Measurements from ENCODE around the gene FAM53A. TPM values are rescaled to one million over a fixed set of nuclear protein-coding genes. Genes with fewer than 3 reads are reported as not detected.

The FAM53A gene
- total and polyA plus RNA-seq, 7 donors = 0.71 to 1.9 (median 1.3) TPM

DNA sequence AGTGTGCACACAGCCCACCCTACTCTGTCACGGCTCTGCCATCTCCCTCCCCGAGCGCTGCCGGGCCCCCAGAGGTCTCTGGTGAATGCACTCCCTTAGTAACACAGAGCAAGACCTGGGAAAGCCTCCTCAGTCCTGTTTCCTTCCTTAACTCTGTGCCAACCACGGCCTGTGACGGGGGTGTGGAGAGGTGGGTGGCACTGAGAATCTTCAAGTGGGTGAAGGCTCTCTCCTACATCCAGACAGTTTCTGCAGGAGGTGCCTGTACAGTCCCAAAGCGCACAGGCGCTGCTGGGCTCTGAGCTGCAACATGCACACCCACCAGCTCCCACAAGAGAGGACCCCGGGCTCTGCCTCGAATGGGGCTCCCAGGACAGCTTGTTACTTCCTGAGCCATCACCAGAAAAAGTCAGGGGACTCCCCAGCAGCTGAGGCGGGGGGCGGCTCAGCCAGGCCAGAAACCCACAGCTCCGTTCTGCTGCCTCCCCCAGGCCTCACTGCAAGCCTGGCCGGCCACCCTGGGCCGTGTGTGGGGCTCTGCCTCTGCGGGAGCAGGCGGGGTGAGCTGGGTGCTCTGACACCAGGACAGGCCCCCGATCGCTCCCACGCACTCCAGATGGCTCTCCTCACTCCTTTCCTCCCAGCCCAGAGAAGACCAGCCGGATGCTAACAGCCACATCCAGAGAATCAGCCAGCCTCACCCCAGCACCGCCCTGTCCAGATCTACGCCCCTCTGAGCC, 29.7 kb downstream of the FAM53A start:
- Histone ChIP-seq H3K4me1 (no peaks in the 10 kb centered on the region), H3K27ac (no peak overlapping the region), H3K4me3 (no peak overlapping the region), H3K27me3 (ENCODE audit: insufficient read depth in 3 of 3, low read length in 2 of 3) (no peaks in the 10 kb centered on the region), H3K36me3 (ENCODE audit: insufficient read depth in 1 of 2, low read depth in 1 of 2) (no peaks in the 10 kb centered on the region), H3K9me3 (no peaks in the 10 kb centered on the region)
- ATAC-seq = no peak
- WGBS, 3 donors = 86 to 89% (median 88%) methylated on average over 22 to 23 of the region's 23 CpGs
- no peak for DNase-seq
- TF ChIP-seq, protein P1, sequence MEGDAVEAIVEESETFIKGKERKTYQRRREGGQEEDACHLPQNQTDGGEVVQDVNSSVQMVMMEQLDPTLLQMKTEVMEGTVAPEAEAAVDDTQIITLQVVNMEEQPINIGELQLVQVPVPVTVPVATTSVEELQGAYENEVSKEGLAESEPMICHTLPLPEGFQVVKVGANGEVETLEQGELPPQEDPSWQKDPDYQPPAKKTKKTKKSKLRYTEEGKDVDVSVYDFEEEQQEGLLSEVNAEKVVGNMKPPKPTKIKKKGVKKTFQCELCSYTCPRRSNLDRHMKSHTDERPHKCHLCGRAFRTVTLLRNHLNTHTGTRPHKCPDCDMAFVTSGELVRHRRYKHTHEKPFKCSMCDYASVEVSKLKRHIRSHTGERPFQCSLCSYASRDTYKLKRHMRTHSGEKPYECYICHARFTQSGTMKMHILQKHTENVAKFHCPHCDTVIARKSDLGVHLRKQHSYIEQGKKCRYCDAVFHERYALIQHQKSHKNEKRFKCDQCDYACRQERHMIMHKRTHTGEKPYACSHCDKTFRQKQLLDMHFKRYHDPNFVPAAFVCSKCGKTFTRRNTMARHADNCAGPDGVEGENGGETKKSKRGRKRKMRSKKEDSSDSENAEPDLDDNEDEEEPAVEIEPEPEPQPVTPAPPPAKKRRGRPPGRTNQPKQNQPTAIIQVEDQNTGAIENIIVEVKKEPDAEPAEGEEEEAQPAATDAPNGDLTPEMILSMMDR (IDR thresholded peaks at IDR 0.05) = no peak
- intact Hi-C loops (cut with DNase I) = no loop called here

DNA sequence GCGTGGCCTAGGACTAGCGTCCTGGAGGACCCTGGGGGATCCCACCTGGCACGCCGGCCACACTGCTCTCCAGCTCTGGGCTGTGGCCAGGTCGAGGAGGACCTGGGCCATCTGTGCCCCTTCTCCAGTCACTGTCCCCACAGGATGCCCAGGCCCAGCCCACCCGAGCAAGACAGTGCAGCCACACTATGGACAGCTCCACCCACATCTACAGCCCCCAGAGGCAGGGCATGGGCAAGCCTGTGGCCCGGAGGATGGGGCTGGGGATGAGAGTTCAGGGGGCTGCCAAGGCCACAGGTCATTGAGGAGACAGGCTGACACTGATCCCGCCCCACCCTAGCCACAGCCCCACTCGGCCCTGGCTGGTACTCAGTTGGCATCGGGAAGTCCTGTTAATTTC, 30.3 kb downstream of the FAM53A start:
- H3K4me1 ChIP-seq = no peaks in the 10 kb centered on the region
- H3K27me3 ChIP-seq (ENCODE audit: insufficient read depth in 3 of 3, low read length in 2 of 3) = no peaks in the 10 kb centered on the region
- 74 to 80% (median 76%) methylated on average over 9 to 10 of the region's 10 CpGs for WGBS, 3 donors
- no peak overlapping the region for H3K27ac ChIP-seq
- no peaks in the 10 kb centered on the region for H3K9me3 ChIP-seq
- no peak for ATAC-seq
- TF ChIP-seq, protein P1 (IDR thresholded peaks at IDR 0.05) = no peak
- H3K36me3 ChIP-seq (ENCODE audit: insufficient read depth in 1 of 2, low read depth in 1 of 2) = no peaks in the 10 kb centered on the region
- no peak overlapping the region for H3K4me3 ChIP-seq
- DNase-seq = no peak
- intact Hi-C loops (cut with DNase I) = no loop called here

DNA sequence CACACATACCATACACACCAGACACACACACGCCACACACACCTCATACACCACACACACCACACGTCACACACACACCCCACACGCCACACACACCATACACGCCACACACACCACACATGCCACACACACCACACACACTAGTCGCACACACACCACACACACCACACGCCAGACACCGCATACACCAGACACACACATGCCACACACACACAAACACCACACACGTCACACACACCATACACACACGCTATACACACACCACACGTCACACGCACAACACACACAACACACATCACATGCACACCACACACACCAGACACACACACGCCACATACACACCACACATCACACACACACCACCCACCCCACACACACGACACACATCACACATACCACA, 32.0 kb downstream of the FAM53A start:
- TF ChIP-seq, protein P1 (IDR thresholded peaks at IDR 0.05) = no peak
- no peak for DNase-seq
- Histone ChIP-seq H3K4me3 (no peak overlapping the region), H3K9me3 (no peaks in the 10 kb centered on the region), H3K36me3 (ENCODE audit: insufficient read depth in 1 of 2, low read depth in 1 of 2) (no peaks in the 10 kb centered on the region), H3K27me3 (ENCODE audit: insufficient read depth in 3 of 3, low read length in 2 of 3) (no peaks in the 10 kb centered on the region), H3K27ac (no peak overlapping the region), H3K4me1 (no peaks in the 10 kb centered on the region)
- intact Hi-C loops (cut with DNase I) = no loop called here
- 95 to 100% (median 98%) methylated on average over 13 of the region's 13 CpGs for WGBS, 3 donors
- ATAC-seq = no peak

DNA sequence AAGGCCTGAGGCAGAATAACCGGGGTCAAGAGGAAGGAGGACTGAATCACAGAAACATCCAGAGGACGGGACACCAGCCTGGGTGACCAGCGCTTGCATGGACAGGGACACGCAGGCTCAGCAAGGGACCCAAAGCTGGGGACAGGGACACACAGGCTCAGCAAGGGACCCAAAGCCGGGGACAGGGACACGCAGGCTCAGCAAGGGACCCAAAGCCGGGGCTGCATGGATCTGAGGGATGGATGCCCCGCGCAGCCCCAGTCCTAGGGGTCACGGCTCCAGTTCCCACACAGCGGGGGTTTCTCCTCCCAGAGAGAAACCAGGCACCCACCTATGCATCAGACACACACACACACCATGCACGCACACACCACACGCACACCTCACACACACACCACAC, 32.5 kb downstream of the FAM53A start:
- Histone ChIP-seq H3K4me1 (no peaks in the 10 kb centered on the region), H3K27ac (no peak overlapping the region), H3K27me3 (ENCODE audit: insufficient read depth in 3 of 3, low read length in 2 of 3) (no peaks in the 10 kb centered on the region), H3K36me3 (ENCODE audit: insufficient read depth in 1 of 2, low read depth in 1 of 2) (no peaks in the 10 kb centered on the region), H3K9me3 (no peaks in the 10 kb centered on the region), H3K4me3 (no peak overlapping the region)
- WGBS, 3 donors = 96 to 99% (median 96%) methylated on average over 13 of the region's 13 CpGs
- ATAC-seq (no peak), DNase-seq (no peak)
- intact Hi-C loops (cut with DNase I) = no loop called here
- TF ChIP-seq, protein P1 (IDR thresholded peaks at IDR 0.05) = no peak

DNA sequence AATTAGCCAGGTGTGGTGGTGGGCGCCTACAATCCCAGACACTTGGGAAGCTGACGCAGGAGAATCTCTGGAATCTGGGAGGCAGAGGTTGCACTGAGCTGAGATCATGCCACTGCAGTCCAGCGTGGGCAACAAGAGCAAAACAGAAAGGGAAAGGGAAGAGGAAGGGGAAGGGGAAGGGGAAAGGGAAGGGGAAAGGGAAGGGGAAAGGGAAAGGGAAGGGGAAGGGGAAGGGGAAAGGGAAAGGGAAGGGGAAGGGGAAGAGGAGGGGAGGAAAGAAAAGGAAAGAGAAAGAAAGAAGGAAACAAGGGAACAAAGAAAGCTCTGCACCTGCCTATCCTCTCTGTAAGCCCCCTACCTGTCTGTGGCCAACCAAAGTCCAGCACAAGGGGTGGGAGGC, 35.2 kb downstream of the FAM53A start:
- DNase-seq (no peak), ATAC-seq (no peak)
- H3K4me3 ChIP-seq = no peak overlapping the region
- no peaks in the 10 kb centered on the region for H3K36me3 ChIP-seq (ENCODE audit: insufficient read depth in 1 of 2, low read depth in 1 of 2)
- no peaks in the 10 kb centered on the region for H3K9me3 ChIP-seq
- H3K27ac ChIP-seq = no peak overlapping the region
- no peaks in the 10 kb centered on the region for H3K27me3 ChIP-seq (ENCODE audit: insufficient read depth in 3 of 3, low read length in 2 of 3)
- WGBS, 3 donors = 86 to 96% (median 95%) methylated on average over 2 to 3 of the region's 3 CpGs
- intact Hi-C loops (cut with DNase I) = no loop called here
- no peaks in the 10 kb centered on the region for H3K4me1 ChIP-seq
- TF ChIP-seq, protein P1 (IDR thresholded peaks at IDR 0.05) = no peak

Data from psoas muscle (tissue), 8 donors.